ENCODE measurements around the gene ZC3H14.

- TF ChIP-seq CTCF (IDR thresholded peaks at IDR 0.05) (no peak), POLR2A (IDR thresholded peaks at IDR 0.05) (no peak)
Observed at GRCh38 chr14:88631091-88631490, 68.3 kb downstream of the ZC3H14 start.
